Activated CD8-positive, alpha-beta memory T cell treated with anti-CD3 and anti-CD28 coated beads, Interleukin-2, amount 10 ng/mL, durations not matched to agents 7 days and 5 days (primary cell): ENCODE results near the gene ANKRD29. TPM values are rescaled to one million over a fixed set of nuclear protein-coding genes. Genes with fewer than 3 reads are reported as not detected.

Experiments
- ATAC-seq: fragments of 150-1000 bp; cut with Tn5 transposase; one replicate; pipeline ENCODE4 v1.10.0; 2021; ENCODE audit warnings: moderate library complexity
- CTCF ChIA-PET: fragments of 350-600 bp; sonication (Branson Sonifier 250); formaldehyde crosslinking; loops from one replicate; lab custom pipeline; 2021; ENCODE audit warnings: antibody characterized with exemption; lab: Charles Lee
- DNase-seq: peaks from one replicate; pipeline ENCODE4 v3.0.0-alpha.2; 2020
- H3K27ac Mint-ChIP-seq: one replicate; pipeline ENCODE4 v1.8.0; 2021; ENCODE audit warnings: mild to moderate bottlenecking, mixed read lengths
- H3K27me3 Mint-ChIP-seq: one replicate; pipeline ENCODE4 v1.8.0; 2021; ENCODE audit warnings: mixed read lengths
- H3K36me3 Mint-ChIP-seq: one replicate; pipeline ENCODE4 v1.8.0; 2021; ENCODE audit warnings: mild to moderate bottlenecking, mixed read lengths
- H3K4me1 Mint-ChIP-seq: one replicate; pipeline ENCODE4 v1.8.0; 2021; ENCODE audit warnings: mixed read lengths
- H3K4me3 Mint-ChIP-seq: one replicate; pipeline ENCODE4 v1.8.0; 2021; ENCODE audit warnings: mild to moderate bottlenecking, moderate library complexity, mixed read lengths
- H3K9me3 Mint-ChIP-seq: one replicate; pipeline ENCODE4 v1.8.0; 2022; ENCODE audit warnings: low read depth, mixed read lengths
- total RNA-seq, 2 experiments: library from RNA; stranded (reverse); gene quantifications; one replicate each; pipeline ENCODE4 v1.2.3, GENCODE V29; 2021

ANKRD29 gene
- not detected for total RNA-seq

DNA sequence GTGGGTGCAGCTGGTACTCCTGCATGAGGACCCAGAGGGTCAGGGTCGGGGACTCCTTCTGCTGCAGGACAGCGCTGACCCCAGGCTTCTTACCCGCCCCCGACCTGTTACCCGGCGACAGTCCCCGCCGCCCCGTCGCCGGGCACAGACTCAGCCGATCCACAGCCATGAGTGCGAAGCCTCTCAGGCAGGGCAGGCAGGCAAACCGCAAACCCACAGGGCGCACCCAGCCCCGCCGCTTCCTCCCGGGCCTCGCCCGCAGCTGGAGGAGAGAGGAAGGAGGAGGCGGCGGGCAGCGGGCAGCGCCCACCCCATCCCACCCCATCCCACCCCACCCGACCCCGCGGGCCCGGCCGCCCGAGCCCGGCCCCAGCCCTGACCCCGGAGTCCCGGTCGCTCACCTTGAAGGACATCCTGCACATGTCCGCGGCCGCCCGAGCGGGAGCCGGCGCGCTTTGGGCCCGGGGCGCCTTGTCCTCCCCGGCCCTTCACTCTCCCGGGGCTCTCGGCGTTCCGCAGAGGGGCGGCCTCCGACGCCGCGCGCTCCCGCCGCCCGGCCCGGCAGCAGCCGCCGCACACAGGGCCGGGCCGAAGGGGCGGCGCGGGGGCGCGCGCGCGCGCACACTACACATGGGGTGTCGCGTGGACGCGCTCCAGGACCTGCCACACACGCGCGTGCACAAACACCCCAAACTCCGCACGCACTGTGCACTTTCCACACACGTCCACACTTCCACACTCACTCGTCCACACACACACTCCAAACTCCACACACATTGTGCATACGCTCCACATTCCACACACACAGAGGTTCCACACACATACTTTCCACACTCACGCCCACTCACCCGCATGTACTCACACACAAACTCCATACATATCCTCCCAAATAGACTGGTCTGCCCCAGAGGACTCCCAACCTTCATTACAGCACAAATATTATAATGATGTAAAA, at the start of gene ANKRD29:
Gene ANKRD29 (minus strand): TSS at position 603 of the 955 bp plus-strand sequence. CDS start 181 bp downstream, at position 422.
- peak within 1 kb of the TSS; percentile 76 for H3K4me3 Mint-ChIP-seq
- peak; percentile 81 for ATAC-seq
- CTCF ChIA-PET, result interaction anchor here (0.9 kb wide), 1 partner anchor 15 kb away, joined by 4 read pairs; no protein-coding TSS in a partner anchor
- DNase-seq, result peak; percentile 81
- peaks cover 75% of the 10 kb centered on the region for H3K27me3 Mint-ChIP-seq
- peaks cover 15% of the 10 kb centered on the region for H3K4me1 Mint-ChIP-seq
- H3K9me3 Mint-ChIP-seq, result no peaks in the 10 kb centered on the region
- H3K27ac Mint-ChIP-seq, result peak within 1 kb of the TSS; percentile 1
- peaks cover 3% of the 10 kb centered on the region for H3K36me3 Mint-ChIP-seq

GRCh38 chr18:23712445-23712844, 49.7 kb upstream of the ANKRD29 start:
- Mint-ChIP-seq H3K27ac (peak overlapping the region; percentile 18), H3K4me3 (no peak overlapping the region), H3K27me3 (peaks cover 19% of the 10 kb centered on the region), H3K36me3 (peaks cover 3% of the 10 kb centered on the region), H3K9me3 (peaks cover 4% of the 10 kb centered on the region), H3K4me1 (peaks cover 22% of the 10 kb centered on the region)
- CTCF ChIA-PET, result interaction anchor here (1.0 to 1.4 kb wide), 2 partner anchors 12 to 192 kb away, joined by 3 read pairs; no protein-coding TSS in a partner anchor
- peak; percentile 80 for DNase-seq
- ATAC-seq, result peak; percentile 92

- Mint-ChIP-seq H3K27me3 (peaks cover 20% of the 10 kb centered on the region), H3K4me1 (peaks cover 22% of the 10 kb centered on the region), H3K27ac (no peak overlapping the region), H3K4me3 (no peak overlapping the region), H3K36me3 (peaks cover 5% of the 10 kb centered on the region), H3K9me3 (peaks cover 4% of the 10 kb centered on the region)
- no peak for DNase-seq
- CTCF ChIA-PET, result interaction anchor here (0.7 kb wide), 1 partner anchor 8 kb away, joined by 3 read pairs; no protein-coding TSS in a partner anchor
- ATAC-seq, result no peak
Observed at GRCh38 chr18:23711426-23711825, 48.7 kb upstream of the ANKRD29 start.

GRCh38 chr18:23710946-23711345, 48.2 kb upstream of the ANKRD29 start:
- Mint-ChIP-seq H3K36me3 (peaks cover 5% of the 10 kb centered on the region), H3K27me3 (peaks cover 20% of the 10 kb centered on the region), H3K9me3 (peaks cover 4% of the 10 kb centered on the region), H3K4me3 (no peak overlapping the region), H3K4me1 (peaks cover 22% of the 10 kb centered on the region), H3K27ac (no peak overlapping the region)
- no peak for DNase-seq
- CTCF ChIA-PET, result interaction anchor here (0.9 to 1.2 kb wide), 3 partner anchors 12 to 208 kb away, joined by 3 to 4 read pairs (median 3); no protein-coding TSS in a partner anchor
- ATAC-seq, result no peak

DNA sequence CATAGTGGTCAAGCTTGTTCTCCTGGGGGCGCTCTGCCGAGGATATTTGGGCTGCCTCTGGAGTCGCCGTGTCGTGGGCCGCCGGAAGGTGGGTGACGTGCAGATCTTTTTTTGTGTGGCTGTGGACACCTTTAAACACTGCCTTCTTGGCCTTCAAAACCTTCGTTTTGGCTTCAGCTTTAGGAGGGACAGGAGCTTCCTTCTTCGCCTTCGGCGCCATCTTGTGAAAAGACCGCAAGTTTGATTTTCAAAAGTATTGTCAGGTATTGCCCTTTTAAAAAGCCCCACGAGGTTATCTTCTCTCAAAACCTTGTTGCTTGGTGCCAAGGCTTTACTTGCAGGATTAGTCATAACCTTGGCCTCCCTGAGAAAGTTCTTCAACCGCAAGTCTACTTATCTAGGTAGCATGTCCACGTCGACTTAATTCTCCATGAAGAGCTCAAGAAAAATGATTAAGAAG, 47.4 kb upstream of the ANKRD29 start:
- CTCF ChIA-PET, result interaction anchor here (0.9 to 1.2 kb wide), 3 partner anchors 11 to 209 kb away, joined by 3 to 4 read pairs (median 3); no protein-coding TSS in a partner anchor
- Mint-ChIP-seq H3K4me1 (peaks cover 22% of the 10 kb centered on the region), H3K4me3 (no peak overlapping the region), H3K36me3 (peaks cover 5% of the 10 kb centered on the region), H3K27me3 (peaks cover 21% of the 10 kb centered on the region), H3K27ac (no peak overlapping the region), H3K9me3 (peaks cover 4% of the 10 kb centered on the region)
- DNase-seq, result no peak
- no peak for ATAC-seq

- CTCF ChIA-PET, result no interaction called here
- no peak overlapping the region for H3K4me3 Mint-ChIP-seq
- H3K4me1 Mint-ChIP-seq, result peaks cover 9% of the 10 kb centered on the region
- peaks cover 5% of the 10 kb centered on the region for H3K36me3 Mint-ChIP-seq
- H3K9me3 Mint-ChIP-seq, result peaks cover 4% of the 10 kb centered on the region
- ATAC-seq (no peak), DNase-seq (no peak)
- peaks cover 41% of the 10 kb centered on the region for H3K27me3 Mint-ChIP-seq
- H3K27ac Mint-ChIP-seq, result no peak overlapping the region
Observed at GRCh38 chr18:23706971-23707640, 44.4 kb upstream of the ANKRD29 start.

GRCh38 chr18:23704806-23705205, 42.1 kb upstream of the ANKRD29 start:
- H3K36me3 Mint-ChIP-seq, result peaks cover 5% of the 10 kb centered on the region
- H3K4me1 Mint-ChIP-seq, result no peaks in the 10 kb centered on the region
- peaks cover 56% of the 10 kb centered on the region for H3K27me3 Mint-ChIP-seq
- H3K4me3 Mint-ChIP-seq, result no peak overlapping the region
- ATAC-seq (no peak), DNase-seq (no peak)
- H3K9me3 Mint-ChIP-seq, result peaks cover 4% of the 10 kb centered on the region
- no peak overlapping the region for H3K27ac Mint-ChIP-seq
- CTCF ChIA-PET, result interaction anchor here (1.2 to 3.7 kb wide), 3 partner anchors 8 to 206 kb away, joined by 3 to 25 read pairs (median 3); no protein-coding TSS in a partner anchor

DNA sequence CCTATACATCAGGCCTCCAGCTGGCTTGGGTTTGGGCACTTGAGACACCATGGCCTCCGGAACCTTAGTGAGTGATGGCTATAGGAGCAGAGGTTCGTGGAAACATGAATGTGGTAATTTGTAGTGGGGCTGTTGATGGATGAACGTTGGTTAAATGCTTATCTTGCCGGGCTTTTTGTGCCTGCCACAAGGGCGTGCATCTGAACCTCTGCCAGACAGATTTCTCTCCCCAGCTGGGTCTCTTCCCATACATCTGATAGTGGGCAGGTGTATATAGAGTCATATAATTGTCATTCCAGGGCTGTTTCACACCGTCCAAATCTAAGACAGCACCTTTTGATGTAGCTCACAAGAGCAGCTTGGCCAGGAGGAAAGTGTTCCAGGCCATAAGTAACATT, 41.3 kb upstream of the ANKRD29 start:
- Mint-ChIP-seq H3K36me3 (peaks cover 5% of the 10 kb centered on the region), H3K27ac (no peak overlapping the region), H3K9me3 (peaks cover 4% of the 10 kb centered on the region), H3K4me3 (no peak overlapping the region), H3K27me3 (peaks cover 51% of the 10 kb centered on the region), H3K4me1 (peaks cover 6% of the 10 kb centered on the region)
- ATAC-seq (no peak), DNase-seq (no peak)
- CTCF ChIA-PET, result interaction anchor here (1.0 to 3.7 kb wide), 11 partner anchors 8 to 205 kb away, joined by 3 to 25 read pairs (median 6); partner anchors contain the start of gene NPC1

- H3K9me3 Mint-ChIP-seq, result peaks cover 4% of the 10 kb centered on the region
- peaks cover 5% of the 10 kb centered on the region for H3K36me3 Mint-ChIP-seq
- DNase-seq, result no peak
- peaks cover 51% of the 10 kb centered on the region for H3K27me3 Mint-ChIP-seq
- H3K27ac Mint-ChIP-seq, result no peak overlapping the region
- no peak for ATAC-seq
- peaks cover 8% of the 10 kb centered on the region for H3K4me1 Mint-ChIP-seq
- CTCF ChIA-PET, result interaction anchor here (0.6 to 3.7 kb wide), 25 partner anchors 7 to 215 kb away, joined by 3 to 25 read pairs (median 4); partner anchors contain the start of gene NPC1
- no peak overlapping the region for H3K4me3 Mint-ChIP-seq
Observed at GRCh38 chr18:23703057-23703986, 40.6 kb upstream of the ANKRD29 start.

DNA sequence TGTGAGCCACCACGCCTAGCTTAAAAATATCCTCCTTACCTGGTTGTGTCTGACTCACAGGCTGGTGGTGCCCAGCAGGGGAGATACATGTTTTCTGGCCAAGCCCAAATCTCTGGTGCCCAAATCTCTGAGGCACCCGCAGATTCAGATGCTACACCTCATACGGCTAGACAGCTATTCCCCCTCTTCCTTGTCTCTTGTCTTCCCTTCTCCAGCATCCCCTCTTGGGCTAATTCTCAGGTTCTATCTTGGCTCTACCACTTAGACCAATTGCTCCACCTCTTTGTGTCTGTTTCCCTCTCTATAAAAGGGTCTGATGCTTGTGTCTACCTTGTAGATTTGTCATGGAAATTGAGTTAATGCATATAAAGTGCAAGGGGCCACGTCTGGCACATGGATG, 39.9 kb upstream of the ANKRD29 start:
- H3K27me3 Mint-ChIP-seq, result peaks cover 48% of the 10 kb centered on the region
- no peak overlapping the region for H3K4me3 Mint-ChIP-seq
- peaks cover 8% of the 10 kb centered on the region for H3K4me1 Mint-ChIP-seq
- peaks cover 2% of the 10 kb centered on the region for H3K36me3 Mint-ChIP-seq
- no peaks in the 10 kb centered on the region for H3K9me3 Mint-ChIP-seq
- ATAC-seq (no peak), DNase-seq (no peak)
- H3K27ac Mint-ChIP-seq, result no peak overlapping the region
- CTCF ChIA-PET, result interaction anchor here (0.6 to 3.7 kb wide), 20 partner anchors 10 to 216 kb away, joined by 3 to 25 read pairs (median 4); partner anchors contain the start of gene NPC1

GRCh38 chr18:23701544-23702064, 38.9 kb upstream of the ANKRD29 start:
- Mint-ChIP-seq H3K4me3 (no peak overlapping the region), H3K4me1 (peaks cover 8% of the 10 kb centered on the region), H3K27ac (no peak overlapping the region), H3K27me3 (peaks cover 48% of the 10 kb centered on the region), H3K9me3 (no peaks in the 10 kb centered on the region), H3K36me3 (no peaks in the 10 kb centered on the region)
- DNase-seq, result no peak
- CTCF ChIA-PET, result interaction anchor here (1.4 to 3.7 kb wide), 2 partner anchors 66 to 80 kb away, joined by 4 to 25 read pairs; no protein-coding TSS in a partner anchor
- no peak for ATAC-seq

DNA sequence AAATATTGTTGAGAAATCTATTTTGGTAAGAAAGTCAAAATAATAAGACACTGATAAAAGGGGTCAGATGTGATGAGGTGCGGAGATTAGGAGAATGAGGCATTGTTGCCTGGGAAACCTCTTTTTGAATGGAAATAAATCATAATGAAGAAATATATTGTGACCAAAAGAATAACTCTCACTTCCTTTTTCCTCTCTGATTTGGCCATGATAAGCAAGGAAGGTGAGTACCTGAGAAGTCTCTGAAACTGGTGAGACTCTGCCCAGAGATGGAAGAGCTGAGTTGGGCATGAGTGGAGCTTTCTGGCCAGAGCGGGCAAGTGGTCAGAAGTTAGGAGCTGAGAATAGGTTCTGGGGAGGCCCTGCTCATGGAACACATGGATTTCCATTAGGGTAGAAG, 38.3 kb upstream of the ANKRD29 start:
- Mint-ChIP-seq H3K4me3 (no peak overlapping the region), H3K27me3 (peaks cover 48% of the 10 kb centered on the region), H3K4me1 (peaks cover 8% of the 10 kb centered on the region), H3K36me3 (no peaks in the 10 kb centered on the region), H3K27ac (no peak overlapping the region), H3K9me3 (no peaks in the 10 kb centered on the region)
- DNase-seq, result no peak
- ATAC-seq, result no peak
- CTCF ChIA-PET, result interaction anchor here (3.7 kb wide), 1 partner anchor 80 kb away, joined by 25 read pairs; no protein-coding TSS in a partner anchor
